Effector CD4-positive, alpha-beta T cell (primary cell): Measurements from ENCODE around the gene HUS1.

Source experiments
- DNase-seq: peaks from one replicate; pipeline ENCODE4 v3.0.0-alpha.2; 2020

Gene HUS1

DNA sequence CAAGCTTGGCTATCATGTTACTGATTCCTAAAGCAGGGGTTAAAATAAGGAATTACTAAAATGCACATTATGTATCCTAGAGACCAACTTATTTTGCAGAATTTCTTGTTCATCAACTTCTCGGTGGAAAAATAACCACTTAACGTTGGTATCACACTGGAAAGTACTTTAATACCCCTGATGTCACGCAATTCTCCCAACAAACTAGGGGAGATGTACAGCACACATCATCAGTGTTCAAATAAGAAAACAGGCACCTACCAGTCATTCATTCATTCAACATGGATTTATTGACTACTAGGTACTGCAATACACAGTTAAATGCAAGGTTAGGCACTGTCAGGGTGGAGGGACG, 648 bp downstream of the HUS1 start:
- no peak for DNase-seq

DNA sequence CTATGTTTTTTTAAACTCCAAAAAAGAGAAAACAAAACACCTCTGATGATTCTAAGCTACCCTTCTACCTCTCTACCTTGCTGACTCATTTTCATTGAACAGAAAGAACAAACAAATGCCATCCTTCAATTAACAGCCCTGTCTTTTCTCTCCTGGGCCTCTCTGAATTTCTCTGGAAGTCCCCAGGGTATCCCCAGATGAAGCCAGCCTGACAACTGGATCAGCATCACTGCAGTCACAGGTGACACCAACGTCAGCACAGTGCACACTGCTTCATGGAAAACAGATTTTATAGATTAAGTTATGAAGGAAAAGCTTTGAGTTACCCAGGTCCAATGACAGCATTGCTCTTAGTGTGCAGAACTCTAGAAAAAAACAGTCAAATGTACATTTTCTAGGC, 5.7 kb downstream of the HUS1 start:
- DNase-seq: no peak

DNA sequence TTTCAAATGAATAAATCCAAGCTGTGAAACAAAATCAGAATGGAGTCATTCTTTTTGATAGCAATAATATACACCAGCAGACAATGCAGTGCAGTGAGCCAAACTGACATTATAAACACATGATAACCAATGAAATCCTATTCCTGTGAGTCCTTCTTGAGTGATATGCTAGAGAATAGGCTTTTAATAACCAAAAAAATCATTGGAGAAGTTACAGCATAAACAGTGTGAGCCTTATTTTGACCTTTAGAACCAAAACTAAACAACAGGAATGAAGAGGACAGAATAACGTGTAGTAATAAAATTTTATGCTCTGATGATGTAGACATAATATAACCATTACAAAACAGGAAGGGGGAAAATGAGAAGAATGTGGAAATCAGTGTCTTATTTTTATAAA, 8.7 kb downstream of the HUS1 start:
- DNase-seq: no peak

DNA sequence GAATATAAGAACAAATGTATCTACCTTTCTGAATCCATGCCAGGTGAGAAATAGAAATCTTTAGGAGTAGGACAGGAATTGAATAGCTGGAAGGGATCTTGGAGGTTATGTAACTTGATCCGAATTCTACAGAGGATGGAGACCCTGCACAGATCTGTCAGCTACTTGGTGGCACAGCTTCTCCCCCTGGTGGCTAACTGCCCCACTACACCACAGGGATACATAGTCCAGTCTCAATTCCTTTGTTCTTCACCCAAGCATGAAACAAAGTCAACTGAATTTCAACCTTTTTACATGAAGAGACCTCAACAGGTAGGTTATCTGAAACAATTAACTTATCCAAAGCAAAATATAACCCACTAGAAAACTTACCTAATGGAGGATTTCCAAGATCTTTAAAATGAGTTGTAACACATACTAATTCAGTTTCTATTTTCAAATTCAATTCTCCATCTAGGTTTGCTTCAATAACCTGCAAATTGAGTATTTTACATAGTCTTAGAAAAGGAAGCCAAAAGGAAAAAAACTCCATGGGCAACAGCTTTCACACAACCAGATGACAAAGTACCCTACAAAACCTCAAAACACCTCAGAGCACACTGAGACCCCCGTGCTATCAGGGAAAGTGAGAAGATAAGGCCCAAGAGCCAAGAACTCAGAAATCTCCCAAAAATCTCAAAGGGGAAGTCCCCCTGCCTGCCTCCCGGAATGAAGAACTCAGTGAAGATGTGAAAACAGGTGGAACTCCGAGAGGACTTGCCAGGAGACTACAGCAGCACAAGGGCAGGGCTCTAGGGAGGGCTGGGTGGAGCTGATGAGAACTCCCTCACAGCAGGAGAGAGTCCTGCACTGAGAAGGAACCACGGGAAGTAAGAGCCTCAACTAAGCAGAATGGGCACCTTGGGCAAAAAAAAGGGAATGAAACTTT, 10.3 kb downstream of the HUS1 start:
- peak; percentile 33 for DNase-seq

DNA sequence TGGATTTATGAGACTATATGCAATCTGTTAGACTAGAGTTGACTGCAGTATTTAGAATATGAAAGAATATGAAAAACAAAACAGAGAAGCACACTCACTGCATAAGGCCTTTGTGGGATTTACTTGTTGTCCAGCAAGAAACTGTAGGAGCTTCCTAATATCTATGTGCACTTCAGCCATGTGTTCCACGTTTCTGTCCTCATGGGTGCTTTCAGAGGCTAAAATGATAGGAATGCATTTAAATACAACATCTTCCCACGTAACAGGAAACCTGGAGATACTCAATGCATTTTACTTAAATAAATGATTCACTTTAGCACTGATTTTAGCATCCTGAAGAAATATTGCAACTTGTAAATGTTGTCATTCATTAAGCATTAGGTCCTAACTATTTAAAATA, 11.7 kb downstream of the HUS1 start:
- no peak for DNase-seq

GRCh38 chr7:47967123-47967522, 12.3 kb downstream of the HUS1 start:
- no peak for DNase-seq

DNA sequence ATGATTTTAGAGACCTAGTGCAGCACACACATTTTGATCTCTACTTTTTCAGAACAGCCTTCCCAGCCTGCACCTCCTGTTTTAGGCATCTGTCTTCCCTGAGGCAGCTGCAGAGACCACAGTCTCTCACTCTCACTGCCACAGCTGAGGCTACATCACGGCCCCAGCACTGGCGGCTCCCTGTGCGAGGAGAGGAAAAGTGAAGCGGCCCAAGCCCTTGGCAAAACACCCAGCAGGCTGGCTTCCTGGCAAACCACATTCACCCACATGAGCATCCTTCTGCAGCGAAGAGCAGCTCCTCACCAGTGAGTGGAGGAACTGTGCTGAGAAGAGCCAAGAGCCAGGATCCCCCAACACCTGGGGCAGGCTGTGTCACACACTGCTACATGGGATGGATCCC, 14.0 kb downstream of the HUS1 start:
- no peak for DNase-seq

DNA sequence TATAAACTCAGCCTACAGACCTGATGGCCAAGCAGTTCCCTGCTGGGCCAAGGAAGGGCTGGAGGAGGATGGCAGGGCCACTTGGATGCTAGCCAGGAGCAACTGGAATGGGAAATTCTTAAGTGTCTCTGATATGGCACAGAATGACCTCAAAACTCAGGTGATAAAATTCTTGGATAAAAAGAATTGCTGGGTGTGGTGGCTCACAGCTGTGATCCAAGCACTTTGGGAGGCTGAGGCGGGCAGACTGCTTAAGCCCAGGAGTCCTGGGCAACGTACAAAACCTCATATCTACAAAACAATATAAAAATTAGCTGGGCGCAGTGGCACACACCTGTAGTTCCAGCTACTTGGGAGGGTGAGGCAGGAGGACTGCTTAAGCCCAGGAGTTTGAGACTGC, 17.2 kb downstream of the HUS1 start:
- DNase-seq: no peak

DNA sequence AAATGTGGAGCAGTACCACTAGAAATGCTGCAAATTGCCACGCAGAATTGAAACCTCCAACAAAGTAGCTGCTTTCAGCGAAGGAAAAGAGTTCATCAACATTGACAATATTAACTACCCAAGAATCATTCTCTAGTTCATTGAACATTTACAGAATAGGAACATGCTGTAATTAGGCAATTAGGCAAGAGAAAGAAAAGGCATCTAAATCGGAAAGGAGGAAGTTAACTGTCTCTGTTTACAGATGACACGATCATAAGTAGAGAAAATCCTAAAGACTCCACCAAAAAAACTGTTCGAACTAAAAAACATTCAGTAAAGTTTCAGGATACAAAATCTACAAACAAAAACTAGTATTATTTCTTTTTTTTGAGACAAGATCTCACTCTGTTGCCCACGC, 22.3 kb downstream of the HUS1 start:
- no peak for DNase-seq

- DNase-seq: no peak
Measured at GRCh38 chr7:47956220-47956619, 23.2 kb downstream of the HUS1 start.

DNA sequence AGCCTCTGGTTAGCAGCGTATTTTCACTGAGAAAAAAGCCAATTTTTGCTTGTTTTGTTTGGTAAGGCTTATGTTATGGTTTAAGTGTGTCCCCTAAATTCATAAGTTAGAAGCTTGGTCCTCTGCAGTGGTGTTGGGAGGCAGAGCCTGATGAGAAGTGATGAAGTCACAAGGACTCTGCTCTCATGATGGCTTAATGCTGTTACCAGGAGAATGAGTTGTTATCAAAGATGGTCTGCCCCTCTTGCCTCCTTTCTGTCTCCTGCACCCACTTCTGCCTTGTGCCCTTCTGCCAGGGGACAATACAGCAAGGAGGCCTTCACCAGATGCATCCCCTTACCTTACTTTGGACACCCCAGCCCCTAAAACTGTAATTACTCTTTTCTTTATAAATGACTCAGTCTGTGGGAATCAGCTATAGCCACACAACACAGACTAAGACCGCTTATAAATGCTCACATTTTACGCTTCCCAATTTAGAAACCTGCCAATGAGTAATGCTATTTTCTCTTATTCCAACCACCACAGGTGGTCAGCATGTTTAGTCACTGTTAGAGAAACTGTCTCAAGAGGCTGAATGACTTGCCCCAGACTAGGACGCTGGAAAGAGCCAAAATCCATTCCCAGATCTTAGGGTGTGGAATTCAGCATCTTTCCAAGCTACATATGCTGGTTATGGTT, 25.0 kb downstream of the HUS1 start:
- no peak for DNase-seq

GRCh38 chr7:47953822-47954221, 25.6 kb downstream of the HUS1 start:
- DNase-seq: no peak

GRCh38 chr7:47952224-47952623, 27.2 kb downstream of the HUS1 start:
- DNase-seq: no peak

GRCh38 chr7:47951374-47951773, 28.0 kb downstream of the HUS1 start:
- DNase-seq: no peak

GRCh38 chr7:47950714-47951113, 28.7 kb downstream of the HUS1 start:
- DNase-seq: no peak

GRCh38 chr7:47949703-47950102, 29.7 kb downstream of the HUS1 start:
- DNase-seq: no peak

DNA sequence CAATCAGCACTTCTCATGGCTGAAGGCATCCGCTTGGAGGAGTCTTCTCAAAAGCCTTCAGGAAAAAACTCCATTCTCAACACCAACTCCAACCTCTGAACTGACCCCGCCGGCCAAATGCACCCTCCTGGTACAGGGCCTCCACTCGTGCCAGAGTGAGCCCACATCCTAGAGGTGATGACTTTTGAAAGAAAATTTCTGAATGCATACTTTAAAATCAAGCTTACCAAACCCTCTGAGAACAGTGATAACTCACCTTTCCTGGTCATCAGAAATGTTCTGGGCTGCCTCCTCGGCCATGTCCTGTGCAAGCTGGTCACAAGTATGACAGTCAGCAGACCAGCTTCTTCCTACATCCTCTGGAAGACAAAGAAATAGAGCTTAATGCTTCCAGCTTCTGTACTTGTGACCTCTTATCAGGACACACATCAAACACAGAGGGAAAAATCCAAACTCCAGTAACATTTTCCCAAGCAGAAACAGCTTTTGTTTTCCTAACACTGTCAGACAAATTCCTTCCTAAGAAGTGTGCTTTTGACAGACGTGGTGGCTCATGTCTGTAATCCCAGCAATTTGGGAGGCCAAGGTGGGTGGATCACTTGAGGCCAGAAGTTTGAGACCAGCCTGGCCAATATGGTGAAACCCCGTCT, 31.1 kb downstream of the HUS1 start, which contains the start of gene PKD1L1:
TSS of gene PKD1L1 (minus strand) at position 326 of the 650 bp plus-strand sequence. CDS start at position 300, 26 bp downstream.
- DNase-seq: no peak

DNA sequence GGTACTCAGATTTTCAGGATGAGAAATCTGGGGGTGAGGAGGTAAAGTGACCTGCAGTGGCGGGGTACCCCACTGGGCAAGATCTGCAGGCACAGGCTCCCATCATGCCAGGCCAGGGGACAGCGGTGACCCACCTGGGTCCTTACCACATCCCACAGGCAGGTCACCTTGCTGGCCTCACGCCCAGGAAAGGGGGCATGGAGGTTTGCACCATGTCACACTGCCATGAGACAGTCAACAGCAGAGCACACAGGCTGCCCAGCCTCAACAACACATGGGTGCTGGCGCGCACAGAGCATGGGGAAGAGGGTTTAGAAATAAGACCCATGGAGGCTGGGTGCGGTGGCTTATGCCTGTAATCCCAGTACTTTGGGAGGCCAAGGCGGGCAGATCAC, 32.1 kb downstream of the HUS1 start:
- DNase-seq: no peak

- no peak for DNase-seq
Measured at GRCh38 chr7:47946581-47947354, 32.6 kb downstream of the HUS1 start.

DNA sequence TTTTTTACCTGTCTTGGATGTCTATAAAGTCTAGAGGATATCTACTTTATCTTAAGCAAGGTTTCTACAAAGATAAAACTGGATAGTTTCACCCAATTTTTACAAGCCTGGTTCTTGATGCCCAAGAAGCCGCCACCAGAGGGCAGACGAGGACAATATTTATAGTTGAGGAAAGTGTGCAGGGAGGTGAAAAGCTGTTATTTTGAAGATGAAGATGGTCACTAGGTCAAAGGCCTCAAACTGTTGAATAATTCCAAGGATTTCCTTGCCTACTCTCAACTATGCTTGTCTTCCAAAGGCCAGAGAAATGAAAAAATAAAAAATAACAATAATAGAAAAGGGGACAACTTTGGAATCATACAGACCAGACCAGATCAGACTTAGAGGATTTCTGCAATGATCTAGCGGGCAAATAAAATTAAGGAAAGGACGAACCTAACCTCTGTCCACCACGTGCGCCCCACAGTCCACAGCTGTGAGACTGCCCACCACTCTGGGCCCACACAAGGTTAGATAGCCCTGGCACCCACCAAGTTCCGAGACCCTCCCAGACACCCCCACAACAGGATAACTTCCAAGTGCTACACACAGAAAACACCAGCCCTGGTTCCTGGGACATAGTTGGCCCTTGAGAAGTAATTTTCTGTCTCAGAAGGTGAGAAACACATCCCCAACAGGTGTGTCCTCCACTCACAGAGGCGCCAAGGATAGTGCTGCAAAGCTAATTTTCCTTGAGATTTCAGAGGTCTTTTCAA, 34.0 kb downstream of the HUS1 start:
- peak; percentile 66 for DNase-seq

GRCh38 chr7:47944536-47945260, 34.7 kb downstream of the HUS1 start:
- DNase-seq: no peak
